Activated CD4-positive, alpha-beta memory T cell treated with anti-CD3 and anti-CD28 coated beads for 36 hours (primary cell): ENCODE results near the gene ATP2B2. TPM values are rescaled to one million over a fixed set of nuclear protein-coding genes. Genes with fewer than 3 reads are reported as not detected.

Experiments used
- CTCF ChIA-PET: fragments of 350-600 bp; sonication (Branson Sonifier 250); formaldehyde crosslinking; loops from one replicate; lab custom pipeline; 2021; ENCODE audit warnings: antibody characterized with exemption, inconsistent platforms; lab: Charles Lee
- POLR2A ChIA-PET: fragments of 350-600 bp; sonication (Branson Sonifier 250); formaldehyde crosslinking; loops from one replicate; lab custom pipeline; 2021; ENCODE audit warnings: antibody characterized with exemption; lab: Charles Lee
- DNase-seq: peaks from one replicate; pipeline ENCODE4 v3.0.0-alpha.2; 2020
- H3K27ac Mint-ChIP-seq: one replicate; pipeline ENCODE4 v1.8.0; 2021; ENCODE audit warnings: mixed read lengths
- H3K27me3 Mint-ChIP-seq: one replicate; pipeline ENCODE4 v1.8.0; 2021; ENCODE audit warnings: mixed read lengths
- H3K36me3 Mint-ChIP-seq: one replicate; pipeline ENCODE4 v1.8.0; 2021; ENCODE audit warnings: mixed read lengths
- H3K4me1 Mint-ChIP-seq: one replicate; pipeline ENCODE4 v1.8.0; 2021; ENCODE audit warnings: low read depth, mixed read lengths
- H3K4me3 Mint-ChIP-seq: one replicate; pipeline ENCODE4 v1.8.0; 2021; ENCODE audit warnings: mild to moderate bottlenecking, mixed read lengths
- H3K9me3 Mint-ChIP-seq: one replicate; pipeline ENCODE4 v1.8.0; 2021; ENCODE audit warnings: mixed read lengths
- intact Hi-C: fragments of 100-400 bp; cut with micrococcal nuclease; formaldehyde crosslinking; loops from one replicate; pipeline ENCODE4 v1.15.1; 2023
- total RNA-seq, 2 experiments: library from RNA; stranded (reverse); gene quantifications; one replicate each; pipeline ENCODE4 v1.2.3, GENCODE V29; 2021

The ATP2B2 gene
- total RNA-seq, 2 experiments from 2014 or later = 0.05 TPM; not detected in 1

- ChIA-PET CTCF (interaction anchor here (0.7 to 1.5 kb wide), 2 partner anchors 193 to 319 kb away, joined by 3 to 6 read pairs; no protein-coding TSS in a partner anchor), POLR2A (no interaction called here)
- Mint-ChIP-seq H3K27me3 (no peaks in the 10 kb centered on the region), H3K4me3 (no peak overlapping the region), H3K4me1 (peaks cover 8% of the 10 kb centered on the region), H3K9me3 (no peaks in the 10 kb centered on the region), H3K27ac (no peak overlapping the region), H3K36me3 (no peaks in the 10 kb centered on the region)
- intact Hi-C loops = no loop called here
- DNase-seq = peak; percentile 66
Observed at GRCh38 chr3:10419637-10420232, 85.7 kb downstream of the ATP2B2 start.

GRCh38 chr3:10417847-10418246 is 87.5 kb downstream of the ATP2B2 start:
- H3K27ac Mint-ChIP-seq = no peak overlapping the region
- H3K27me3 Mint-ChIP-seq = no peaks in the 10 kb centered on the region
- intact Hi-C loops = loop anchor here (1.0 kb wide), 1 partner anchor 321 kb away; no protein-coding TSS in a partner anchor
- POLR2A ChIA-PET = no interaction called here
- H3K36me3 Mint-ChIP-seq = no peaks in the 10 kb centered on the region
- no peaks in the 10 kb centered on the region for H3K9me3 Mint-ChIP-seq
- DNase-seq = no peak
- peaks cover 8% of the 10 kb centered on the region for H3K4me1 Mint-ChIP-seq
- CTCF ChIA-PET = interaction anchor here (0.5 to 1.8 kb wide), 5 partner anchors 9 to 322 kb away, joined by 3 to 21 read pairs (median 4); no protein-coding TSS in a partner anchor
- no peak overlapping the region for H3K4me3 Mint-ChIP-seq

DNA sequence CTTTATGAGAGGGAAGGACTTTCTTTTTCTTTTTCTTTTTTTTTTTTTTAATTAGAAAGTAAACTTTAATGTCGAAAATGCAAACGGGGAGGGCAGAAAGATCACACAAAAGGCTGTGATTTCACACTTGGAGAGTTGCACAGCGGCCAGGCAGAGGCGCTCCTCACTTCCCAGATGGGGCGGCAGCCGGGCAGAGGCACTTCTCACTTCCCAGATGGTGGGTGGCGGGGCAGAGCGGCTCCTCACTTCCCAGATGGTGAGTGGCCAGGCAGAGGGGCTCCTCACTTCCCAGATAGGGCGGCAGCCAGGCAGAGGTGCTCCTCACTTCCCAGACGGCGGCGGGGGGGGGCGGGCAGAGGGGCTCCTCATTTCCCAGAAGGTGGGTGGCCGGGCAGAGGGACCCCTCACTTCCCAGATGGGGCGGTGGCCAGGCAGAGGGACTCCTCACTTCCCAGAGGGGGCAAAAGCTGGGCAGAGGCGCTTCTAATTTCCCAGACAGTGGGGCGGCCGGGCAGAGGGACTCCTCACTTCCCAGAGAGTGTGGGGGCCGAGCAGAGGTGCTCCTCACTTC is 88.6 kb downstream of the ATP2B2 start:
- Mint-ChIP-seq H3K9me3 (no peaks in the 10 kb centered on the region), H3K36me3 (no peaks in the 10 kb centered on the region), H3K4me1 (peaks cover 8% of the 10 kb centered on the region), H3K27ac (no peak overlapping the region), H3K4me3 (no peak overlapping the region), H3K27me3 (no peaks in the 10 kb centered on the region)
- CTCF ChIA-PET = interaction anchor here (0.9 to 1.8 kb wide), 3 partner anchors 19 to 323 kb away, joined by 3 to 21 read pairs (median 3); no protein-coding TSS in a partner anchor
- POLR2A ChIA-PET = no interaction called here
- intact Hi-C loops = loop anchor here (1.0 kb wide), 1 partner anchor 322 kb away; no protein-coding TSS in a partner anchor
- DNase-seq = no peak

GRCh38 chr3:10413041-10413440 is 92.3 kb downstream of the ATP2B2 start:
- H3K36me3 Mint-ChIP-seq = no peaks in the 10 kb centered on the region
- intact Hi-C loops = no loop called here
- ChIA-PET POLR2A (no interaction called here), CTCF (no interaction called here)
- H3K4me3 Mint-ChIP-seq = no peak overlapping the region
- H3K27ac Mint-ChIP-seq = no peak overlapping the region
- H3K27me3 Mint-ChIP-seq = no peaks in the 10 kb centered on the region
- H3K9me3 Mint-ChIP-seq = no peaks in the 10 kb centered on the region
- H3K4me1 Mint-ChIP-seq = no peaks in the 10 kb centered on the region
- DNase-seq = no peak

- Mint-ChIP-seq H3K9me3 (no peaks in the 10 kb centered on the region), H3K27ac (no peak overlapping the region), H3K4me1 (no peaks in the 10 kb centered on the region), H3K36me3 (no peaks in the 10 kb centered on the region), H3K27me3 (no peaks in the 10 kb centered on the region), H3K4me3 (no peak overlapping the region)
- no peak for DNase-seq
- ChIA-PET POLR2A (no interaction called here), CTCF (no interaction called here)
- intact Hi-C loops = no loop called here
Observed at GRCh38 chr3:10411598-10412332, 93.6 kb downstream of the ATP2B2 start.

- no peaks in the 10 kb centered on the region for H3K4me1 Mint-ChIP-seq
- no peaks in the 10 kb centered on the region for H3K27me3 Mint-ChIP-seq
- ChIA-PET POLR2A (no interaction called here), CTCF (no interaction called here)
- H3K9me3 Mint-ChIP-seq = no peaks in the 10 kb centered on the region
- no peak for DNase-seq
- no peaks in the 10 kb centered on the region for H3K36me3 Mint-ChIP-seq
- H3K4me3 Mint-ChIP-seq = no peak overlapping the region
- intact Hi-C loops = no loop called here
- no peak overlapping the region for H3K27ac Mint-ChIP-seq
Observed at GRCh38 chr3:10410383-10411002, 94.9 kb downstream of the ATP2B2 start.

DNA sequence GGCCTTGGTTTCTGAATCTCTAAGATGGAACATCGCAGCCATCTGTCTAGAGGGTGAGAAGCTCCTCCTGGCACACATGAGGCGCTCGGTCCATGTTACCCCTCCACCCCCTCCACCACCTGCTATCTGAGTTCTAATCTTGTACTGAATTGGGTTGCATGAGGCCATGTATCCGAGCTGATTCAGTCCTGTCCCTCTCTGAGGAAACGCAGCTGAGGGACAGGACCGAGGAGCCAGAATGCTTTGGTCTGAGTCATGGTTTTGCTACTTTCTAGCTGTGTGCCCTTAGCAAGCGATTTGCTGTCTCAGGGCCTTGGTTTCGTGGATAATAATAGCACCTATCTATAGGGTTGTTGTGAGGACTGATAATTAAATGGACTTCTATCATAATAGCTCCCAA is 96.7 kb downstream of the ATP2B2 start:
- H3K27me3 Mint-ChIP-seq = no peaks in the 10 kb centered on the region
- H3K27ac Mint-ChIP-seq = no peak overlapping the region
- no peak for DNase-seq
- no peaks in the 10 kb centered on the region for H3K9me3 Mint-ChIP-seq
- no peaks in the 10 kb centered on the region for H3K4me1 Mint-ChIP-seq
- no peaks in the 10 kb centered on the region for H3K36me3 Mint-ChIP-seq
- no peak overlapping the region for H3K4me3 Mint-ChIP-seq
- CTCF ChIA-PET = interaction anchor here (0.6 to 1.0 kb wide), 4 partner anchors 10 to 1395 kb away, joined by 3 read pairs; no protein-coding TSS in a partner anchor
- POLR2A ChIA-PET = no interaction called here
- intact Hi-C loops = no loop called here

DNA sequence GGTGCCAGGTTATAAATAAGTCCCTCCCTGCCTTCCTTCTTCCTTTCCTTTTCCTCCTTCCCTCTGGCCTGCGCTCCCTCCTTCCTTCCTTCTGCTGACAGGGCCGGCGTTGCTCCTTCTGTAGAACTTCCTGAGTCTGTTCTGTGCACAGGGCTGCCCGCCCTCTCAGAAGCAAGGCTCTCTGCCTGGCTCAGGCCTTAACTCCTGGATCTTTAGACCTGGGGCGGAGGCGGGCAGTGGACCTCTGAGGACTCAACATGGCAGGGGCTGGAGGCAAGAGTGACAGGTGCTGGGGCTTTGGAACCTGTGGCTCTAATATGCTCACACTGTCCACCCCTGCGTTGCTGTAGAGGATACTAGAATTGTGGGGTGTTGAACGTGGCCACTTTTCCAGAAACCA is 98.0 kb downstream of the ATP2B2 start:
- ChIA-PET CTCF (no interaction called here), POLR2A (no interaction called here)
- Mint-ChIP-seq H3K4me1 (no peaks in the 10 kb centered on the region), H3K4me3 (no peak overlapping the region), H3K9me3 (no peaks in the 10 kb centered on the region), H3K36me3 (no peaks in the 10 kb centered on the region), H3K27ac (no peak overlapping the region), H3K27me3 (no peaks in the 10 kb centered on the region)
- no peak for DNase-seq
- intact Hi-C loops = no loop called here

DNA sequence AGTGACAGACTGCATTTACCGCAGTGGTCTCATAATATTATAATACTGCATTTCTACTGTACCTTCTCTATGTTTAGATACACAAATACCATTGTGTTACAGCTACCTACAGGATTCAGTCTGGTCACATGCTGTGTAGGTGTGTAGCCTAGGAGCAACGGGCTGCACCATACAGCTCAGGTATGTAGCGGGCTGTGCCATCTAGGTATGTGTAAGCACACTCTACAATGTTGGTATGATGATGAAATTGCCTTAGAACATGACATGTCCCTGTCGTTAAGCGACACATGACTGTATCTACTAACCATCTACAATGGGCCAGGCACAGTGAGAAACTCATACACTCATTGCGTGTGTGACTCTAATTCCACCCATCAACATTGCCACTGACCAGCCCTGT is 99.0 kb downstream of the ATP2B2 start:
- CTCF ChIA-PET = no interaction called here
- intact Hi-C loops = no loop called here
- H3K4me1 Mint-ChIP-seq = no peaks in the 10 kb centered on the region
- no peak overlapping the region for H3K4me3 Mint-ChIP-seq
- H3K36me3 Mint-ChIP-seq = no peaks in the 10 kb centered on the region
- no peak for DNase-seq
- no peaks in the 10 kb centered on the region for H3K9me3 Mint-ChIP-seq
- no peak overlapping the region for H3K27ac Mint-ChIP-seq
- POLR2A ChIA-PET = no interaction called here
- H3K27me3 Mint-ChIP-seq = no peaks in the 10 kb centered on the region

DNA sequence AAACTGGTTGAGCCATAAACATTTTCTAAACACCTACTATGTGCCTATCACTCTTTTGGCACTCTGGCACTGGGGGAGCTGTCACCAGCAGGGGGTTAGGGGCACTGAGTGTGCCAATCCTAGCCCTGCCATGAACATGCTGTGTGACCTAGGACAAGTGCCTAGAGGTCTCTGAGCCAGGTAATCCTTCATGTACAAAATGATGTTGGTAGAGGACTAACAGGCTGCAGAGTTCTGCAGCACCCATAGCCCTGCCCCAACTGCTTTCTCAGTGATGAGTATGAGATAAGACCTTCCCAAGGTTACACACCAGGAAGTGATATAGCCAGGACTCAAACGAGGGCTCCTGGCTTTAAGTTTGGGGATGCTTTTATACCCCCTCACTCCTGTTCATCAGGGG is 99.6 kb downstream of the ATP2B2 start:
- no peak for DNase-seq
- Mint-ChIP-seq H3K4me1 (no peaks in the 10 kb centered on the region), H3K4me3 (no peak overlapping the region), H3K27me3 (no peaks in the 10 kb centered on the region), H3K27ac (no peak overlapping the region), H3K9me3 (no peaks in the 10 kb centered on the region), H3K36me3 (no peaks in the 10 kb centered on the region)
- POLR2A ChIA-PET = no interaction called here
- CTCF ChIA-PET = no interaction called here
- intact Hi-C loops = no loop called here

- intact Hi-C loops = no loop called here
- DNase-seq = no peak
- Mint-ChIP-seq H3K9me3 (no peaks in the 10 kb centered on the region), H3K4me3 (no peak overlapping the region), H3K36me3 (no peaks in the 10 kb centered on the region), H3K27me3 (no peaks in the 10 kb centered on the region), H3K27ac (no peak overlapping the region), H3K4me1 (no peaks in the 10 kb centered on the region)
- ChIA-PET POLR2A (no interaction called here), CTCF (no interaction called here)
Observed at GRCh38 chr3:10404876-10405275, 100.5 kb downstream of the ATP2B2 start.

DNA sequence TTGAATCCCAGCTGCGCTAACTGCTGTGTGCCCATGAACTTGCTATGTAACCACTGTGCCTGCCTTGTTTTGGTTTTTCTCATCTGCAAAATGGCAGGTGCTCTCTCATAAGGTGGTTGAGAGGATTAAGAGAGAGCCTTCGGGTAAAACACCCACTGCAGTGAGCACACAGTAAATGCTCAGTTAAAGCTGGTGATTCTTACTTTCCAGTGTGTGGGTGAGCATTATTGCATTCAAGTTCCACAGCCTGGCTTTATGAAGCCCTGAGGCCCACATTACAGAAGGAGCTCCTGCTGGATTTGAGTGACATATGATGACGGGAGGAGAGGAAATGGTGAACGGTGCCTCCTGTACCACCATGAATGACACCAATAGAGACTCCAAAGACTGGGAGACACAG is 101.0 kb downstream of the ATP2B2 start:
- no peak overlapping the region for H3K4me3 Mint-ChIP-seq
- no peaks in the 10 kb centered on the region for H3K27me3 Mint-ChIP-seq
- POLR2A ChIA-PET = no interaction called here
- CTCF ChIA-PET = no interaction called here
- no peaks in the 10 kb centered on the region for H3K9me3 Mint-ChIP-seq
- intact Hi-C loops = no loop called here
- no peaks in the 10 kb centered on the region for H3K36me3 Mint-ChIP-seq
- no peak overlapping the region for H3K27ac Mint-ChIP-seq
- no peaks in the 10 kb centered on the region for H3K4me1 Mint-ChIP-seq
- DNase-seq = no peak
